GM12891 (cell line): ENCODE measurements around the gene ECE2.

Experiments
- POU2F2 ChIP-seq: IDR thresholded peaks from 2 replicates; pipeline ENCODE4 v1.6.1; 2011; ENCODE audit warnings: low read depth, mild to moderate bottlenecking, control low read depth, low read length, moderate library complexity
- SPI1 ChIP-seq: IDR thresholded peaks from 2 replicates; pipeline ENCODE4 v1.6.1; 2011; ENCODE audit warnings: low read depth, low read length, control low read depth

DNA sequence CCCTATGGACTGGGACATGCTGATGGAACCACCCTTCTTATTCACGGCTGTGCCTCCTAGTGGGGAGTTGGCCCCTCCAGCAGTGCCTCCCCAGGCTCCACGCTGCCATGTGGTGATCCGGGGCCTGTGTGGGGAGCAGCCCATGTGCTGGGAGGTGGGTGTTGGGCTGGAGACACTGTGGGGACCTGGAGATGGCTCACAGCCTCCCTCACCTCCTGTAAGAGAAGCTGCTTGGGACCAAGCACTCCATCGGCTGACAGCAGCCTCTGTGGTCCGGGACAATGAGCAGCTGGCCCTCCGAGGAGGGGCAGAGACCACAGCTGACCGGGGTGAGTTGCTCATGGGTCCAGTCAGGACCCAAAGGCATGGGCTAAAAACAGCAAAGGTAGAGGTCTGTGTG lies 36.1 kb upstream of the ECE2 start:
- TF ChIP-seq POU2F2 (no peak), SPI1 (no peak)
